ENCODE data around the gene AFF3.

DNA sequence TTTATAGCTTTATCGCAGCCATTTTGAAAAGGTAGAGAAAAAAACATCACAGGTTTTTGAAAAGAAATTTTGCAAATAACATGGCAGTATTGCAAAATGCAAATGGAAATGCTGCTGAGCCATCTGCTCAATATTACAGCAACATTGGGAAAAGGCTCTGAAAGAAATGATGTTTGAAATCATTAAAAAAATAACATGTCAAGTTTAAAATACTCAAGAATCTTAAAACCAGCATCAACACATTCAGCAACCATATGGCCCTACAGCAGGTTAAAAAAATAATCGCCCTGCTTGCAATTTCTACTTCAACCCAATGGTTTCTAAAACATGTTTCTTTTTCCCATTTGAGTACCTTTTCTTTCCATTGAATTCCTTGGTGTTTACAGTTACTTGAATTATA lies 289.4 kb downstream of the AFF3 start:
- TF ChIP-seq HDAC6 (IDR thresholded peaks at IDR 0.05; ENCODE audit: low read depth, low read length) (no peak), CBX5 (IDR thresholded peaks at IDR 0.05; ENCODE audit: low read depth, low read length) (no peak), TAF1 (IDR thresholded peaks at IDR 0.05; ENCODE audit: low read depth, low read length) (no peak), EP300 (IDR thresholded peaks at IDR 0.05; ENCODE audit: borderline replicate concordance in 1 of 2, low read depth in 2 of 2, low read length in 2 of 2) (no peak), NRF1 (IDR thresholded peaks at IDR 0.05; ENCODE audit: low read depth, low read length) (no peak), CTCF (IDR thresholded peaks at IDR 0.05; ENCODE audit: control extremely low read depth in 1 of 3, insufficient read depth in 1 of 3, low read depth in 1 of 3, low read length in 3 of 3) (no peak), SRF (IDR thresholded peaks at IDR 0.05; ENCODE audit: low read depth, low read length) (no peak), KDM5A (IDR thresholded peaks at IDR 0.05; ENCODE audit: low read length) (no peak), SIRT6 (IDR thresholded peaks at IDR 0.05; ENCODE audit: low read length) (no peak)
